Stomach (tissue), 9 donors: Measurements from ENCODE around the gene FBXL7. TPM values are rescaled to one million over a fixed set of nuclear protein-coding genes. Genes with fewer than 3 reads are reported as not detected.

Experiments
- DNase-seq, 2 donors: peaks; one replicate each; pipeline versions ENCODE4 v3.0.0 to v3.0.0-alpha.2; 2013 to 2019
- H3K27ac ChIP-seq, 5 donors: fragments of 200-600 bp in 4 of 5; sonication (generic) in 4 of 5; one replicate each; pipeline ENCODE4 v1.5.1; 2013 to 2019; ENCODE audit warnings: mild to moderate bottlenecking in 1 of 5, moderate library complexity in 1 of 5
- H3K27me3 ChIP-seq, 3 donors: fragments of 200-600 bp; sonication (generic); one replicate each; pipeline ENCODE4 v1.5.1; 2017 to 2019; ENCODE audit warnings: mixed run types in 1 of 3
- H3K36me3 ChIP-seq, 4 donors: fragments of 200-600 bp; sonication (generic); 1 replicate in 3 of 4; 2 replicates in 1 of 4; pipeline ENCODE4 v1.5.1; 2016 to 2019
- H3K4me1 ChIP-seq, 4 donors: fragments of 200-600 bp; sonication (generic); one replicate each; pipeline ENCODE4 v1.5.1; 2016 to 2019
- H3K4me3 ChIP-seq, 4 donors: fragments of 200-600 bp; sonication (generic) in 3 of 4; one replicate each; pipeline ENCODE4 v1.5.1; 2016 to 2019; ENCODE audit warnings: mild to moderate bottlenecking in 1 of 4
- H3K9me3 ChIP-seq, 4 donors: fragments of 200-600 bp; sonication (generic); one replicate each; pipeline ENCODE4 v1.5.1; 2016 to 2019
- CTCF ChIP-seq, 7 experiments: fragments of 450-650 bp in 4 of 7; fragments of 200-600 bp in 3 of 7; sonication (generic) in 3 of 7; IDR thresholded peaks; one replicate each; pipeline ENCODE4 v1.5.1; 2016 to 2019; ENCODE audit warnings: antibody characterized with exemption in 7 of 7, control low read depth in 2 of 7, mild to moderate bottlenecking in 1 of 7
- EP300 ChIP-seq: sonication (generic); formaldehyde crosslinking; IDR thresholded peaks from one replicate; pipeline ENCODE4 v1.6.1; 2017; ENCODE audit warnings: antibody characterized with exemption
- POLR2A ChIP-seq, 4 donors: fragments of 450-650 bp; IDR thresholded peaks; one replicate each; pipeline ENCODE4 v1.6.1; 2016; ENCODE audit warnings: antibody characterized with exemption in 4 of 4, control low read depth in 2 of 4, mild to moderate bottlenecking in 1 of 4, moderate library complexity in 1 of 4
- POLR2AphosphoS5 ChIP-seq, 3 donors: sonication (generic); formaldehyde crosslinking; IDR thresholded peaks; one replicate each; pipeline ENCODE4 v1.6.1; 2016; ENCODE audit warnings: antibody characterized with exemption in 3 of 3
- WGBS, 5 donors: extraction: QIAGEN DNeasy Blood & Tissue Kit in 3 of 5; methylation state at CpG; one replicate each; pipeline versions ENCODE4 v1.1.5 to v1.1.7; 2013 to 2018; 5-methylcytosine and 5-hydroxymethylcytosine counted together
- intact Hi-C: fragments of 100-400 bp; cut with DNase I; formaldehyde crosslinking; loops from one replicate; pipeline ENCODE4 v1.15.1; 2023; ENCODE audit warnings: low total_unique reads
- polyA plus RNA-seq, 3 donors: library from polyadenylated mRNA; stranded (reverse); fragments of 200-250 nt; gene quantifications; one replicate each; pipeline ENCODE4 v1.2.3, GENCODE V29; 2013
- total RNA-seq, 5 donors: library from RNA; depleted of rRNA; stranded (reverse); fragments of >200 nt; gene quantifications; one replicate each; pipeline versions ENCODE4 v1.1.0 to v1.2.3, GENCODE V29; 2014 to 2016
- donor health status: healthy with polysubstance abuse.
- donor health status: Bipolar disorder and iron deficiency.
- donor health status: healthy.

The FBXL7 gene
- total and polyA plus RNA-seq, 8 donors = 3.6 to 17.1 (median 6.8) TPM

GRCh38 chr5:15691521-15691920, 191.5 kb downstream of the FBXL7 start:
- Histone ChIP-seq H3K27me3 (no peaks in the 10 kb centered on the region), H3K27ac (no peak overlapping the region), H3K36me3 (no peaks in the 10 kb centered on the region), H3K9me3 (no peaks in the 10 kb centered on the region), H3K4me1 (peaks cover 0 to 16% (median 7%) of the 10 kb centered on the region in 4 donors), H3K4me3 (no peak overlapping the region)
- no peak for TF ChIP-seq EP300
- TF ChIP-seq CTCF (IDR thresholded peaks at IDR 0.05) = no peak
- TF ChIP-seq POLR2A (IDR thresholded peaks at IDR 0.05) = no peak
- no peak for TF ChIP-seq POLR2AphosphoS5 (IDR thresholded peaks at IDR 0.05)
- DNase-seq = no peak
- 71 to 83% (median 75%) methylated on average over 5 of the region's 5 CpGs for WGBS, 5 donors
- intact Hi-C loops = no loop called here

- Histone ChIP-seq H3K36me3 (no peaks in the 10 kb centered on the region), H3K27ac (no peak overlapping the region), H3K27me3 (no peaks in the 10 kb centered on the region), H3K4me3 (no peak overlapping the region), H3K4me1 (peaks cover 0 to 16% (median 7%) of the 10 kb centered on the region in 4 donors), H3K9me3 (no peaks in the 10 kb centered on the region)
- intact Hi-C loops = no loop called here
- 58 to 85% (median 73%) methylated on average over 7 of the region's 7 CpGs for WGBS, 5 donors
- no peak for TF ChIP-seq POLR2A (IDR thresholded peaks at IDR 0.05)
- no peak for TF ChIP-seq POLR2AphosphoS5 (IDR thresholded peaks at IDR 0.05)
- TF ChIP-seq EP300 = no peak
- TF ChIP-seq CTCF (IDR thresholded peaks at IDR 0.05) = no peak
- no peak for DNase-seq
Measured at GRCh38 chr5:15692706-15693381, 192.9 kb downstream of the FBXL7 start.

GRCh38 chr5:15693382-15693728, 193.4 kb downstream of the FBXL7 start:
- intact Hi-C loops = no loop called here
- H3K4me3 ChIP-seq = no peak overlapping the region
- WGBS, 5 donors = 85 to 96% (median 93%) methylated on average over 6 of the region's 6 CpGs
- H3K27ac ChIP-seq = no peak overlapping the region
- H3K9me3 ChIP-seq = no peaks in the 10 kb centered on the region
- H3K4me1 ChIP-seq = peaks cover 0 to 16% (median 7%) of the 10 kb centered on the region in 4 donors
- TF ChIP-seq POLR2AphosphoS5 (IDR thresholded peaks at IDR 0.05) (no peak), CTCF (IDR thresholded peaks at IDR 0.05) (no peak), POLR2A (IDR thresholded peaks at IDR 0.05) (no peak), EP300 (no peak)
- H3K36me3 ChIP-seq = no peaks in the 10 kb centered on the region
- no peak for DNase-seq
- no peaks in the 10 kb centered on the region for H3K27me3 ChIP-seq

DNA sequence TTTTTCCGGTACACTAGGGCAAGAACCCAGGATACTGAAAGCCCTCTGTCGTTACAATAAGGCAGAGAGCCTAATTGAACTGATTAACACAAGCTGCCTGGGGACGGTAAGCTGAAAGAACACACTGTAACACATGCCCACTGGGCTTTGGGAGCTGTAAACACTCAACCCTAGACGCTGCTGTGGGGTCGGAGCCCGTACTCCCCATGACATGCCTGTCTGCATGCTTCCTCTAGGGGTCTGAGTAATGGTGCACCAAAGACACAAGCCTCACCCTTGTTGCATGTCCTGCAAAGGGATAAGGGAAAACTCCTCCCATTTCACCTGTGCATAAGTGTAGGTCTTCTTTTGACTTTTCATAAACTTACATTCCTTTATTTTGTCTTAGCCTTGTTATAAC, 194.0 kb downstream of the FBXL7 start:
- no peak for DNase-seq
- Histone ChIP-seq H3K36me3 (no peaks in the 10 kb centered on the region), H3K27me3 (no peaks in the 10 kb centered on the region), H3K27ac (no peak overlapping the region), H3K4me3 (no peak overlapping the region), H3K9me3 (no peaks in the 10 kb centered on the region), H3K4me1 (peaks cover 0 to 16% (median 7%) of the 10 kb centered on the region in 4 donors)
- TF ChIP-seq EP300 (no peak), POLR2AphosphoS5 (IDR thresholded peaks at IDR 0.05) (no peak), CTCF (IDR thresholded peaks at IDR 0.05) (no peak)
- 70 to 76% (median 74%) methylated on average over 6 of the region's 6 CpGs for WGBS, 5 donors
- intact Hi-C loops = no loop called here
